Inflammatory macrophage (primary cell): ENCODE measurements around the gene LAGE3.
"Not testable (repeated sequence)": the region's sequence is repeated elsewhere in the genome, so short reads cannot be mapped to it uniquely, and the experiment has no call there.

Experiments used
- DNase-seq, 2 donors: peaks; one replicate each; pipeline ENCODE4 v3.0.0-alpha.2; 2020 to 2022

The LAGE3 gene

GRCh38 chrX:154501423-154501822 lies 22.3 kb upstream of the LAGE3 start:
- DNase-seq: not testable (repeated sequence)

GRCh38 chrX:154496591-154497137 lies 17.6 kb upstream of the LAGE3 start:
- not testable (repeated sequence) for DNase-seq

- DNase-seq: no peak
Measured at GRCh38 chrX:154495472-154495922, 16.4 kb upstream of the LAGE3 start.

GRCh38 chrX:154494715-154495114 lies 15.6 kb upstream of the LAGE3 start:
- no peak for DNase-seq

GRCh38 chrX:154490414-154491083 lies 11.5 kb upstream of the LAGE3 start, which contains the start of gene SLC10A3:
Gene SLC10A3, minus strand, starts transcription at chrX:154490629. Its CDS starts 1,689 bp downstream, at chrX:154488940.
- DNase-seq: peak; percentile 91 to 94

- DNase-seq: no peak
Measured at GRCh38 chrX:154490021-154490413, 10.9 kb upstream of the LAGE3 start.

- no peak for DNase-seq
Measured at GRCh38 chrX:154489182-154489581, 10.1 kb upstream of the LAGE3 start.

GRCh38 chrX:154488336-154489075 lies 9.4 kb upstream of the LAGE3 start:
- DNase-seq: no peak

GRCh38 chrX:154487518-154488290 lies 8.6 kb upstream of the LAGE3 start:
- no peak for DNase-seq

- DNase-seq: peak; percentile 16 to 64
Measured at GRCh38 chrX:154486396-154487207, 7.5 kb upstream of the LAGE3 start, which contains the start of gene UBL4A. Gene UBL4A, minus strand, starts transcription at chrX:154486615. Its CDS starts 31 bp downstream, at chrX:154486584.

- DNase-seq: peak in 1 of 2 donors; percentile 17
Measured at GRCh38 chrX:154486052-154486395, 6.9 kb upstream of the LAGE3 start.

- no peak for DNase-seq
Measured at GRCh38 chrX:154485150-154486051, 6.3 kb upstream of the LAGE3 start.

GRCh38 chrX:154484255-154485149 lies 5.4 kb upstream of the LAGE3 start:
- DNase-seq: peak in 1 of 2 donors; percentile 47

- DNase-seq: no peak
Measured at GRCh38 chrX:154483325-154483724, 4.2 kb upstream of the LAGE3 start.

GRCh38 chrX:154482786-154483185 lies 3.7 kb upstream of the LAGE3 start:
- DNase-seq: no peak

- DNase-seq: no peak
Measured at GRCh38 chrX:154481911-154482601, 3.0 kb upstream of the LAGE3 start.

GRCh38 chrX:154481195-154481594 lies 2.1 kb upstream of the LAGE3 start:
- DNase-seq: no peak

GRCh38 chrX:154477891-154478477 lies 1.1 kb downstream of the LAGE3 start:
- DNase-seq: no peak

GRCh38 chrX:154476821-154477220 lies 2.3 kb downstream of the LAGE3 start:
- DNase-seq: no peak
